ENCODE data around the gene SDHA. TPM values are rescaled to one million over a fixed set of nuclear protein-coding genes. Genes with fewer than 3 reads are reported as not detected.
A peak's percentile ranks its signal among the peaks of the same experiment; 100 is the strongest.
"Not testable (repeated sequence)": the region's sequence is repeated elsewhere in the genome, so short reads cannot be mapped to it uniquely, and the experiment has no call there.

SDHA gene
- total and polyA plus RNA-seq, 7 experiments from 2014 or later, result 120 to 205 (median 160) TPM

GRCh38 chr5:290200-290599, 72.1 kb downstream of the SDHA start:
- H3K27me3 Mint-ChIP-seq; H3K4me3 Mint-ChIP-seq; H3K9me3 ChIP-seq (ENCODE audit: control insufficient read depth in 2 of 3, low read length in 3 of 3); ATAC-seq; intact Hi-C loops (cut with micrococcal nuclease); H3K27me3 ChIP-seq (ENCODE audit: control insufficient read depth in 2 of 2, insufficient read depth in 2 of 2, low read length in 2 of 2); CTCF ChIA-PET; DNase-seq; H3K27ac ChIP-seq (ENCODE audit: low read depth, low read length); H3K4me1 ChIP-seq (ENCODE audit: control insufficient read depth in 2 of 2, insufficient read depth in 2 of 2, low read length in 2 of 2); H3K4me3 ChIP-seq (ENCODE audit: low read length); POLR2A ChIA-PET; H3K9me3 Mint-ChIP-seq: not testable (repeated sequence)
- H3K36me3 ChIP-seq (ENCODE audit: control insufficient read depth in 2 of 3, insufficient read depth in 3 of 3, low read length in 3 of 3), result peaks cover 0 to 20% (median 8%) of the 10 kb centered on the region in 3 experiments
- Mint-ChIP-seq H3K27ac (peak overlapping the region in 1 of 9 donors; percentile 10), H3K4me1 (peaks cover 14 to 40% (median 27%) of the 10 kb centered on the region in 7 donors), H3K36me3 (peaks cover 5 to 34% (median 14%) of the 10 kb centered on the region in 5 donors)

DNA sequence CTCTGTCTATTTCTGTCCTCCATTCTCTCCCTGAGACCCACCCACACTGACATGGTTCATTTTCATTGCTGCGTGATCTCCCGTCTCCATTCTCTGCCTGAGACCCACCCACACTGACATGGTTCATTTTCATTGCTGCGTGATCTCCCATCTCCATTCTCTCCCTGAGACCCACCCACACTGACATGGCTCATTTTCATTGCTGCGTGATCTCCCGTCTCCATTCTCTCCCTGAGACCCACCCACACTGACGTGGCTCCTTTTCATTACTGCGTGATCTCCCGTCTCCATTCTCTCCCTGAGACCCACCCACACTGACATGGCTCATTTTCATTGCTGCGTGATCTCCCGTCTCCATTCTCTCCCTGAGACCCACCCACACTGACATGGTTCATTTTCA, 73.2 kb downstream of the SDHA start:
- intact Hi-C loops (cut with micrococcal nuclease); H3K4me3 ChIP-seq (ENCODE audit: low read length); H3K4me3 Mint-ChIP-seq; H3K9me3 ChIP-seq (ENCODE audit: control insufficient read depth in 2 of 3, low read length in 3 of 3); POLR2A ChIA-PET; H3K36me3 ChIP-seq (ENCODE audit: control insufficient read depth in 2 of 3, insufficient read depth in 3 of 3, low read length in 3 of 3); H3K27ac ChIP-seq (ENCODE audit: low read depth, low read length); DNase-seq; H3K4me1 ChIP-seq (ENCODE audit: control insufficient read depth in 2 of 2, insufficient read depth in 2 of 2, low read length in 2 of 2); CTCF ChIA-PET; H3K27me3 Mint-ChIP-seq; H3K27me3 ChIP-seq (ENCODE audit: control insufficient read depth in 2 of 2, insufficient read depth in 2 of 2, low read length in 2 of 2); H3K9me3 Mint-ChIP-seq; ATAC-seq: not testable (repeated sequence)
- Mint-ChIP-seq H3K4me1 (peaks cover 12 to 41% (median 26%) of the 10 kb centered on the region in 7 donors), H3K36me3 (peaks cover 5 to 29% (median 13%) of the 10 kb centered on the region in 5 donors), H3K27ac (peak overlapping the region in 2 of 9 donors; percentile 8 to 62)

- H3K9me3 Mint-ChIP-seq; H3K9me3 ChIP-seq (ENCODE audit: control insufficient read depth in 2 of 3, low read length in 3 of 3); H3K27ac Mint-ChIP-seq; H3K36me3 ChIP-seq (ENCODE audit: control insufficient read depth in 2 of 3, insufficient read depth in 3 of 3, low read length in 3 of 3); DNase-seq; H3K27me3 ChIP-seq (ENCODE audit: control insufficient read depth in 2 of 2, insufficient read depth in 2 of 2, low read length in 2 of 2); H3K27ac ChIP-seq (ENCODE audit: low read depth, low read length); H3K4me3 ChIP-seq (ENCODE audit: low read length); intact Hi-C loops (cut with micrococcal nuclease); H3K4me1 ChIP-seq (ENCODE audit: control insufficient read depth in 2 of 2, insufficient read depth in 2 of 2, low read length in 2 of 2); H3K4me3 Mint-ChIP-seq; H3K27me3 Mint-ChIP-seq; CTCF ChIA-PET; POLR2A ChIA-PET; ATAC-seq: not testable (repeated sequence)
- Mint-ChIP-seq H3K36me3 (peaks cover 4 to 23% (median 14%) of the 10 kb centered on the region in 5 donors), H3K4me1 (peaks cover 7 to 50% (median 41%) of the 10 kb centered on the region in 7 donors)
Observed at GRCh38 chr5:294788-295187, 76.7 kb downstream of the SDHA start.

DNA sequence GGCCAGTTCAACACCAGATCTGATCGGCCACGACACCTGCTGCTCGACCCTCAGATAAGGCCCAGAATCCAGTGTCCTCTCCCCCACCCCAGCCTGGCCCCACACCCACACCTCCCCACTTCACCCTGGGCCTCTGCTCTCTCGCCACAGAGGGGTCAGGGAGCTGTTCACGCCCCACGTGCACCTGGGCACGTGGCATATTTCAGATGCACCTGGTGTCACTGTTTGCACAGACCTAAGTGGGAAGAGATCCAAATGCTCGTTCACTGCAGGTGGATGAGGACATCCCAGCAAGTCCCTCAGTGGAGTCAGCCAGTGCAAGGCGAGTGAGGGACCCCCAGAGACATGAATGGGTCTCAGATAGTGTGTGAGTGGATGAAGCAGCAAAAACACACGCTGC, 78.1 kb downstream of the SDHA start:
- ATAC-seq; DNase-seq; H3K36me3 ChIP-seq (ENCODE audit: control insufficient read depth in 2 of 3, insufficient read depth in 3 of 3, low read length in 3 of 3); H3K27me3 ChIP-seq (ENCODE audit: control insufficient read depth in 2 of 2, insufficient read depth in 2 of 2, low read length in 2 of 2); H3K4me3 ChIP-seq (ENCODE audit: low read length); CTCF ChIA-PET; H3K9me3 ChIP-seq (ENCODE audit: control insufficient read depth in 2 of 3, low read length in 3 of 3); H3K9me3 Mint-ChIP-seq; H3K27ac ChIP-seq (ENCODE audit: low read depth, low read length); H3K27me3 Mint-ChIP-seq; intact Hi-C loops (cut with micrococcal nuclease); POLR2A ChIA-PET; H3K4me1 ChIP-seq (ENCODE audit: control insufficient read depth in 2 of 2, insufficient read depth in 2 of 2, low read length in 2 of 2): not testable (repeated sequence)
- peaks cover 11 to 53% (median 44%) of the 10 kb centered on the region in 7 donors for H3K4me1 Mint-ChIP-seq
- H3K36me3 Mint-ChIP-seq, result peaks cover 4 to 17% (median 11%) of the 10 kb centered on the region in 5 donors
- peak overlapping the region in 6 of 9 donors; percentile 29 to 78 (median 49) for H3K27ac Mint-ChIP-seq
- peak overlapping the region in 8 of 10 donors; percentile 49 to 71 (median 60) for H3K4me3 Mint-ChIP-seq

- H3K27me3 Mint-ChIP-seq; POLR2A ChIA-PET; H3K4me3 ChIP-seq (ENCODE audit: low read length); H3K9me3 ChIP-seq (ENCODE audit: control insufficient read depth in 2 of 3, low read length in 3 of 3); H3K27ac ChIP-seq (ENCODE audit: low read depth, low read length); H3K27me3 ChIP-seq (ENCODE audit: control insufficient read depth in 2 of 2, insufficient read depth in 2 of 2, low read length in 2 of 2); H3K36me3 Mint-ChIP-seq; H3K9me3 Mint-ChIP-seq; H3K4me1 ChIP-seq (ENCODE audit: control insufficient read depth in 2 of 2, insufficient read depth in 2 of 2, low read length in 2 of 2); CTCF ChIA-PET; H3K36me3 ChIP-seq (ENCODE audit: control insufficient read depth in 2 of 3, insufficient read depth in 3 of 3, low read length in 3 of 3); intact Hi-C loops (cut with micrococcal nuclease): not testable (repeated sequence)
- Mint-ChIP-seq H3K4me3 (peak overlapping the region; percentile 25 to 75 (median 60)), H3K4me1 (peaks cover 10 to 53% (median 44%) of the 10 kb centered on the region in 7 donors), H3K27ac (peak overlapping the region in 7 of 9 donors; percentile 28 to 87 (median 53))
- peak in 6 of 9 donors; percentile 16 to 52 (median 42) for DNase-seq
- ATAC-seq, result peak; percentile 81
Observed at GRCh38 chr5:296954-297353, 78.8 kb downstream of the SDHA start.

- H3K4me3 ChIP-seq (ENCODE audit: low read length); DNase-seq; POLR2A ChIA-PET; ATAC-seq; H3K4me1 ChIP-seq (ENCODE audit: control insufficient read depth in 2 of 2, insufficient read depth in 2 of 2, low read length in 2 of 2); CTCF ChIA-PET; H3K27me3 Mint-ChIP-seq; H3K9me3 Mint-ChIP-seq; H3K36me3 ChIP-seq (ENCODE audit: control insufficient read depth in 2 of 3, insufficient read depth in 3 of 3, low read length in 3 of 3); H3K27ac ChIP-seq (ENCODE audit: low read depth, low read length); H3K9me3 ChIP-seq (ENCODE audit: control insufficient read depth in 2 of 3, low read length in 3 of 3); intact Hi-C loops (cut with micrococcal nuclease); H3K36me3 Mint-ChIP-seq; H3K27me3 ChIP-seq (ENCODE audit: control insufficient read depth in 2 of 2, insufficient read depth in 2 of 2, low read length in 2 of 2): not testable (repeated sequence)
- peak overlapping the region in 9 of 10 donors; percentile 16 to 71 (median 58) for H3K4me3 Mint-ChIP-seq
- peak overlapping the region in 7 of 9 donors; percentile 14 to 79 (median 44) for H3K27ac Mint-ChIP-seq
- H3K4me1 Mint-ChIP-seq, result peaks cover 10 to 56% (median 47%) of the 10 kb centered on the region in 7 donors
Observed at GRCh38 chr5:297448-297847, 79.3 kb downstream of the SDHA start.

GRCh38 chr5:297991-298736, 80.0 kb downstream of the SDHA start:
- H3K36me3 Mint-ChIP-seq; ATAC-seq; H3K4me3 Mint-ChIP-seq; H3K27ac ChIP-seq (ENCODE audit: low read depth, low read length); H3K4me3 ChIP-seq (ENCODE audit: low read length); H3K9me3 ChIP-seq (ENCODE audit: control insufficient read depth in 2 of 3, low read length in 3 of 3); H3K27me3 ChIP-seq (ENCODE audit: control insufficient read depth in 2 of 2, insufficient read depth in 2 of 2, low read length in 2 of 2); DNase-seq; H3K27me3 Mint-ChIP-seq; CTCF ChIA-PET; H3K36me3 ChIP-seq (ENCODE audit: control insufficient read depth in 2 of 3, insufficient read depth in 3 of 3, low read length in 3 of 3); H3K4me1 ChIP-seq (ENCODE audit: control insufficient read depth in 2 of 2, insufficient read depth in 2 of 2, low read length in 2 of 2); intact Hi-C loops (cut with micrococcal nuclease); POLR2A ChIA-PET; H3K9me3 Mint-ChIP-seq: not testable (repeated sequence)
- Mint-ChIP-seq H3K4me1 (peaks cover 15 to 63% (median 50%) of the 10 kb centered on the region in 7 donors), H3K27ac (peak overlapping the region in 1 of 9 donors; percentile 15)
